Measurements from ENCODE around the gene THAP10. TPM values are rescaled to one million over a fixed set of nuclear protein-coding genes. Genes with fewer than 3 reads are reported as not detected.

The THAP10 gene
- total and polyA plus RNA-seq, 9 of the 15 experiments (the other 6 are each of a cell fraction or from before 2014, with no cell fraction given), result 0.04 to 0.28 (median 0.09) TPM; not detected in 3

DNA sequence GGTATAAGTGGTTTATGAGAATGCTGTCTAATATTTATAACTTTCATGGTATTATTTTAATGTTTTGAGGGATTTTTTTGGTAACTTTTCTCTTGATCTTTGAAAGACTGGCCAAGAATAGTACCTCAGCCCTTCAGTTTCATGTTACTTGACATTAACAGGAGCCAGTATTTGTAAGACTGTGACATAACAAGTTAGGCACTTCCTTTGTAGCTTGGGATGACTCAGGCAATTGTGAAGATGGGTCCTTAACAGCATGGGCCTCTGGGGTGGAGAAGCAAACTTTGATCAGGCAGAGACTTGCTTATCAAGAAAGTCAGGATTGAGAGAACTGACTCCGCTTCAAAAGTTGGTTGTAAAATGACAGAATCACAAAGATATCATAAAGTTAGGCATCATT, 9.9 kb upstream of the THAP10 start:
- CTCF ChIA-PET (ENCODE audit: low intra/inter-chr PET ratio), result no interaction called here
- no peak for TF ChIP-seq SNAPC5 (CRISPR knock-in tag; IDR thresholded peaks at IDR 0.05)
- no peak for TF ChIP-seq ADNP (tag; IDR thresholded peaks at IDR 0.05)
- no peak for TF ChIP-seq ZNF511 (CRISPR knock-in tag; IDR thresholded peaks at IDR 0.05)
- no peak for TF ChIP-seq STAG1 (CRISPR knock-in tag; IDR thresholded peaks at IDR 0.05; ENCODE audit: borderline replicate concordance)
- TF ChIP-seq ZNF324 (CRISPR knock-in tag; IDR thresholded peaks at IDR 0.05), result no peak
- no peak for TF ChIP-seq TFE3 (CRISPR knock-in tag; IDR thresholded peaks at IDR 0.05)
- H3K4me2 ChIP-seq (ENCODE audit: insufficient read depth, low read length), result no peak overlapping the region

More for the DNA sequence above, 9.9 kb upstream of the THAP10 start:
- POLR2A ChIA-PET, result no interaction called here
- no peak overlapping the region for H2AFZ ChIP-seq (ENCODE audit: low read depth, low read length)
- FAIRE-seq (no peak), ATAC-seq (no peak), DNase-seq (ENCODE audit: extremely low read depth in 1 of 4, low spot score in 3 of 4) (no peak)
- no peak overlapping the region for H3K27ac ChIP-seq (ENCODE audit: extremely low read depth, low read depth, low read length)
- H3K36me3 ChIP-seq (ENCODE audit: control insufficient read depth, insufficient read depth, low read length), result no peaks in the 10 kb centered on the region
- no peaks in the 10 kb centered on the region for H3K27me3 ChIP-seq (ENCODE audit: control insufficient read depth in 2 of 2, insufficient read depth in 2 of 2, low read length in 2 of 2)
- in situ Hi-C loops (cut with MboI), result no loop called here
- BruUV-seq (replicated peaks), result no TSS peak
- H3K9ac ChIP-seq (ENCODE audit: insufficient read depth in 1 of 2, low read depth in 2 of 2, low read length in 2 of 2), result no peak overlapping the region
- H4K20me1 ChIP-seq (replicated peaks; ENCODE audit: control insufficient read depth, insufficient read depth, low read length), result no peaks in the 10 kb centered on the region
- H3K4me3 ChIP-seq, result no peak overlapping the region
- intact Hi-C loops (cut with micrococcal nuclease), result no loop called here
- no peaks in the 10 kb centered on the region for H3K9me3 ChIP-seq (replicated peaks; ENCODE audit: control insufficient read depth, insufficient read depth, low read depth, low read length)
- no peaks in the 10 kb centered on the region for H3K9me1 ChIP-seq (ENCODE audit: control insufficient read depth, insufficient read depth, low read length)
- 8% methylated on average over 1 of the region's 1 CpG for WGBS (ENCODE audit: insufficient coverage, low coverage, missing lambda C conversion rate)
- no peaks in the 10 kb centered on the region for H3K4me1 ChIP-seq (replicated peaks in 1 of 2; ENCODE audit: control insufficient read depth in 2 of 2, insufficient read depth in 2 of 2, low read length in 2 of 2)
- H3K79me2 ChIP-seq (ENCODE audit: control insufficient read depth, insufficient read depth, low read length), result no peaks in the 10 kb centered on the region

Measured in K562 (cell line).